ENCODE results near the gene SEMA3F.

SEMA3F gene

DNA sequence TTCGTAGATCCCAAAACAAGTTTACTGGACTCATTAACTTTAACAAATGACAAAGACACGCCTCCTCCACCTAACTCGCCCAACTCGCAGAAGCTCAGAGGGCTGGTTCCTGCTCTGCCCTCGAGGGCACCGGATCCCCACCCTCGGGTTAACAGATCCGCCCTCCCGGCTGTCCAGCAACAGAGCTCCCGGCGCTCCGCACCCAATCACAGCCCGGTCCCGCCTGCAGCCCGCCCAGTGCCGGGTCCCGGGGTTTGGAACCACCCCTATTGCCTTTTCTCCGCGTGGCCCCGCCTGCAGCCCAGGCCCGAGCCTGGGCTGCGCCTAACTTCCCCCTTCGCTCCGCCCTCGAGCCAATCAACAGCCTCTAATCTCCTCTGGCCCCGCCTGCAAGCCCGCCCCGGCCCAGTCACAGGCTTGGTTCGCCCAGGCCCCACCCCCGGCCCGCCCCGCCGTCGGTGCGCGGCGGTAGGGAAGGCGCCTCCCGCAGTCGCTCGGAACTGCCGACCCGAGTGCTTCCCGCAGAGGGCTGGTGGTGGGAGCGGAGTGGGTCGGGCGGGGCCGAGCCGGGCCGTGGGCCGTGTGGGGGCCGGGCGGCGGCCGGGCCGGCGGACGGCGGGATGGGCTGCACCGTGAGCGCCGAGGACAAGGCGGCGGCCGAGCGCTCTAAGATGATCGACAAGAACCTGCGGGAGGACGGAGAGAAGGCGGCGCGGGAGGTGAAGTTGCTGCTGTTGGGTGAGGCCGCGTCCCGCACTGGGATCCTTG lies 80.8 kb downstream of the SEMA3F start, which contains the start of gene GNAI2:
Gene GNAI2 (plus strand): TSS at position 489 of the 768 bp plus-strand sequence. CDS start 132 bp downstream, at position 621.
- peak; percentile 98 for DNase-seq (ENCODE audit: low spot score)

DNA sequence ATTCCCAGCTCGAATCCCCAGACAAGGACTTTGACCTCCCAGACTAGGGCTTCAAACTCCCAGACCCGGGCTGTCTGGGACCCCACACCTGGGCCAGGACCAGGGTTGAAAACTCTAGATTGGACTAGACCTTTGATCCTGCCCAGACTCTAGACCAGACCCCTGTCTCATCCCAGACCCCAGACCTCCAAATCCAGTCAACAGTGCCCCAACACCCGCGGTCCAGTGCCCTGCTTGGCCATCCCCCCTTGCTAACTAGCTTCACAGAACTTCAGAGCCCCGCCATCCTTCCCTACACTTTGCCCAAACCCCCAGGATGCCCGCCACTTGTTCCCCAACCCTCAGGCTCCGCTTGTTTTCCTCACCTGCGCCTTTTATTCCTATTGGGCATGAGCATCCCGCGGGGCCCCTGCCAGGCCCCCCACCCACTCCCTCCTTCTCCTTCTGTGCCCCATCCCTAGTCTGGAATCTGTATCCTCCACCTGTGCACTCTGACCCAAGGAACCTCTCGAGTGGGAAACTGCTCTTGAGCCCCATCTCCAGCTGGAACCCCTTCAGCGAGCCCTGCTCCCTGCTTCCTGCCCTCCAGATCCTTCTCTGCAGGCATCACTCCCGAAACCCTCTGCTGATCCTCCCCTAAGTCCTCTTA lies 81.5 kb downstream of the SEMA3F start:
- no peak for DNase-seq (ENCODE audit: low spot score)

DNA sequence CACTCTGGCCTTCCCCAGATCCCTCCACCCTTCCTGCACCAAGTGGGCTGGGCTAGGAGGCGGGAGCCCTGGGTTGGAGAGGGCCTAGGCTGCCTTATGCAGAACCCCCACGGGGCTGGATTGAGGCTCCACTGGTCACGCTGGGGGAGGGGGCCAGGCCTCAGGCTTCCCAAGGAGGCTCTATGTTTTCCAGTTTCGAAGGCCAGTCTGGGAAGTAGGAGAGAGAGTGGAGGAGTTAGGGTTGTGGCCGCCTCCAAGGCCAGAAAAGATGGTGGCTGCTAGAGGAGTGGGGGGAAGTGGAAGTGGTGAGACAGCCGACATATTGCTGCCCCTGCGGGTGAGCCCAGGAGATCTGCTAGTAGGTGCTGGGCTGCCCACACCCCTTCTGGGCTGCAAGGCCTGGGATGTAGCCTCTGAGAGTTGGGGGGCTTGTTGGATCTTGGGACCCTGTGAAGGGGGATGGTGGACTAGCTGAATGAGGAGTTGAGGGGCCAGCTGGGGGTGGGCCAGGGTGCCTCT lies 82.1 kb downstream of the SEMA3F start:
- DNase-seq (ENCODE audit: low spot score): no peak

DNA sequence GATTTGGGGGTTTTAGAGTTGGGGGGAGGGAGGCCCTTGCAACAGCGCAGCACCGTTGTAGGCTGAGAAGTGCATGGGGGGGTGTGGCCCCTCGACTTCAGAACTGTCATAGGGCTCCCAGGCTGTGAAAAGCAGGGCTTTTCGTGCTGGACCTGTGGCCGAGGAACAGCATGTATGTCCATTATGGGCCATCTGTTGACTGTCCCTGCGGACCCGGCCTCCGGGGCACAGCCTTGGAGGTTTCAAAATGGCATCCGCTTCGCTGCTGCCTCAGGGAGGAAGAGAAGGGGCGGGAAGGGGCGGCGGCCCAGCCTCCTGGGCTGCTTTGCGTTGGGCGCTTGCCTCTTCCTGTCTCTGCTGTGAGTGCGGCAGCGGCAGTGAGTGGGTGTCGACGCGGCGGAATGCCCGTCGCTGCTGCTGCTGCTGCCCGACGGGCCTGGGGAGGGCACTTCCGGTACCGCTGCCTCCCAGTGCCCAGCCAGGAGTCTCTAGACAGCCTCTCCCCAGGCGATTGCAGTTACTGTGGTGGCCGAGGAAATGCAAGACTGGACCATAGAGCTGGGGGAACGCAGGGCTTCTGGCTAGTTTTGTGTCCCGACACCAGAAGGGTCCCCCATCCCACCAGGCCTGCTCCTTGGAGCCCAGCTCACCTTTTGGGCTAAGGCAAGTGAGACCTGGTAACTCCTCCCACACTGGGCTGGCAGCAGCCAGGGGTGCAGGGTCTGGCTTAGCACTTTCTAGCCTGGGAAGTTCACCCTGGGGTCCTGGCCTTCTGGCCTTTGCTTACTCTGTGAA lies 82.8 kb downstream of the SEMA3F start:
- no peak for DNase-seq (ENCODE audit: low spot score)

DNA sequence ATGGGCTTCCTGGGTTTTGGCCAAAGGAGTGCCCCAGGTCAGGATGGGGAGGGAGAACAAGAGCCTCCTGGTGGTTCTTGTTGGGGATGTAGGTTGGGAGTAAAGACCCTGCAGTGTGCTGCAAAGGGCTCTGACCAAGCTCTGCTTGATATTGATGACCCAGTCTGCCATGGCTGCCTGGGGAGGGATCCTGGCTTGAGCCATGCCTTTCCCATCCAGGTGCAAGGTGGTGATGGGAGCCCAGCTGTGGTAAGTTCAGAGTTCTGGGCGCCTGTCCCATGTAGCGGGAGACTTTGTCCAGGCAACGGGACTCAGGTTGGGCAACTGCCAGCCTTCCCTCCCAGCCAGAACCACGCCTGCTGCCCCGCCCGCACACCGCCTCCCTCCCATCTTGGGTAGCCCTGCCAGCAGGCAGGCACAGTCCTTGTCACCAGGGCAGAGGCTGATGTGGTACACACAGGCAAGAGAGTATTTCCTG lies 83.5 kb downstream of the SEMA3F start:
- DNase-seq (ENCODE audit: low spot score): no peak

All from D341Med (cell line).